ENCODE results near the gene IFT172. TPM values are rescaled to one million over a fixed set of nuclear protein-coding genes. Genes with fewer than 3 reads are reported as not detected.

Gene IFT172
- total RNA-seq, 2 experiments from 2014 or later, result 7.7 to 8.2 TPM

Other genes starting within 250 kb of the IFT172 start
- under 1 TPM; 0.86 to 0.90 TPM for gene SLC30A3, start 226.7 kb downstream of the IFT172 start, total RNA-seq
- under 1 TPM in 1 of 2 experiments, not detected in 1; 0.19 TPM for gene DNAJC5G, start 214.3 kb downstream of the IFT172 start, total RNA-seq
- gene TRIM54, start 207.3 kb downstream of the IFT172 start, total RNA-seq, result not detected
- gene UCN, start 181.3 kb downstream of the IFT172 start, total RNA-seq, result 1 to 10 TPM; 1.8 to 1.9 TPM
- gene MPV17, start 166.6 kb downstream of the IFT172 start, total RNA-seq, result 10 to 100 TPM; 85.5 to 86.0 TPM
- gene GTF3C2, start 133.0 kb downstream of the IFT172 start, total RNA-seq, result 10 to 100 TPM; 55.2 to 64.5 TPM
- 10 to 100 TPM; 34.6 to 36.5 TPM for gene EIF2B4, start 119.4 kb downstream of the IFT172 start, total RNA-seq
- 10 to 100 TPM; 91.2 to 93.2 TPM for gene SNX17, start 119.1 kb downstream of the IFT172 start, total RNA-seq
- 1 to 10 TPM; 8.6 to 9.7 TPM for gene ZNF513, start 109.0 kb downstream of the IFT172 start, total RNA-seq
- gene PPM1G, start 80.2 kb downstream of the IFT172 start, total RNA-seq, result 100 to 1,000 TPM; 127 to 132 TPM
- 10 to 100 TPM; 80.8 to 82.7 TPM for gene NRBP1, start 61.1 kb downstream of the IFT172 start, total RNA-seq
- gene KRTCAP3, start 47.4 kb downstream of the IFT172 start, total RNA-seq, result 1 to 10 TPM; 5.4 to 6.4 TPM
- under 1 TPM; 0.22 to 0.38 TPM for gene FNDC4, start 5.5 kb upstream of the IFT172 start, total RNA-seq
- not detected for gene GCKR, start 7.1 kb upstream of the IFT172 start, total RNA-seq
- gene ZNF512, start 93.3 kb upstream of the IFT172 start, total RNA-seq, result 10 to 100 TPM; 27.4 to 30.0 TPM
- under 1 TPM; 0.34 to 0.36 TPM for gene CCDC121, start 139.3 kb upstream of the IFT172 start, total RNA-seq
- 10 to 100 TPM; 54.4 to 56.8 TPM for gene GPN1, start 139.3 kb upstream of the IFT172 start, total RNA-seq
- gene SUPT7L, start 173.9 kb upstream of the IFT172 start, total RNA-seq, result 10 to 100 TPM; 30.1 to 30.3 TPM
- 10 to 100 TPM; 26.5 TPM for gene SLC4A1AP, start 174.1 kb upstream of the IFT172 start, total RNA-seq

Measured in activated CD4-positive, alpha-beta memory T cell treated with anti-CD3 and anti-CD28 coated beads for 36 hours (primary cell).